ENCODE measurements around the gene IL1RAPL1. TPM values are rescaled to one million over a fixed set of nuclear protein-coding genes. Genes with fewer than 3 reads are reported as not detected.

IL1RAPL1 gene
- total RNA-seq, 2 donors from 2014 or later, result 1.2 to 3.0 TPM

GRCh38 chrX:29269390-29269789, 682.1 kb downstream of the IL1RAPL1 start:
- TF ChIP-seq CTCF (IDR thresholded peaks at IDR 0.05), result no peak
- H3K36me3 ChIP-seq, result no peaks in the 10 kb centered on the region
- no peak for DNase-seq (ENCODE audit: low spot score)
- H3K4me3 ChIP-seq, result no peak overlapping the region
- H3K4me1 ChIP-seq, result no peaks in the 10 kb centered on the region
- H3K27me3 ChIP-seq, result no peaks in the 10 kb centered on the region
- H3K9me3 ChIP-seq, result no peaks in the 10 kb centered on the region
- H3K27ac ChIP-seq, result no peak overlapping the region

- no peaks in the 10 kb centered on the region for H3K9me3 ChIP-seq
- no peaks in the 10 kb centered on the region for H3K36me3 ChIP-seq
- no peak for TF ChIP-seq CTCF (IDR thresholded peaks at IDR 0.05)
- no peak overlapping the region for H3K27ac ChIP-seq
- no peaks in the 10 kb centered on the region for H3K4me1 ChIP-seq
- no peaks in the 10 kb centered on the region for H3K27me3 ChIP-seq
- no peak for DNase-seq (ENCODE audit: low spot score)
- no peak overlapping the region for H3K4me3 ChIP-seq
These were observed 687.3 kb downstream of the IL1RAPL1 start for GRCh38 chrX:29274517-29274916.

GRCh38 chrX:29275928-29276327, 688.7 kb downstream of the IL1RAPL1 start:
- Histone ChIP-seq H3K27me3 (no peaks in the 10 kb centered on the region), H3K4me3 (no peak overlapping the region), H3K4me1 (no peaks in the 10 kb centered on the region), H3K27ac (no peak overlapping the region), H3K36me3 (no peaks in the 10 kb centered on the region), H3K9me3 (no peaks in the 10 kb centered on the region)
- no peak for DNase-seq (ENCODE audit: low spot score)
- no peak for TF ChIP-seq CTCF (IDR thresholded peaks at IDR 0.05)

GRCh38 chrX:29281078-29281742, 694.0 kb downstream of the IL1RAPL1 start:
- DNase-seq (ENCODE audit: low spot score), result no peak
- H3K4me3 ChIP-seq, result no peak overlapping the region

GRCh38 chrX:29285664-29286063, 698.4 kb downstream of the IL1RAPL1 start:
- Histone ChIP-seq H3K36me3 (no peaks in the 10 kb centered on the region), H3K9me3 (no peaks in the 10 kb centered on the region), H3K4me1 (no peaks in the 10 kb centered on the region), H3K4me3 (no peak overlapping the region), H3K27ac (no peak overlapping the region), H3K27me3 (no peaks in the 10 kb centered on the region)
- TF ChIP-seq CTCF (IDR thresholded peaks at IDR 0.05), result no peak
- DNase-seq (ENCODE audit: low spot score), result no peak

More at GRCh38 chrX:29281078-29281742, 694.0 kb downstream of the IL1RAPL1 start:
- Histone ChIP-seq H3K4me1 (no peaks in the 10 kb centered on the region), H3K27me3 (no peaks in the 10 kb centered on the region), H3K27ac (no peak overlapping the region), H3K36me3 (no peaks in the 10 kb centered on the region), H3K9me3 (no peaks in the 10 kb centered on the region)
- no peak for TF ChIP-seq CTCF (IDR thresholded peaks at IDR 0.05)
